Anterior cingulate cortex (tissue), 58 donors: ENCODE data around the gene YTHDF1.
A peak's percentile ranks its signal among the peaks of the same experiment; 100 is the strongest.
"Not testable (repeated sequence)": the region's sequence is repeated elsewhere in the genome, so short reads cannot be mapped to it uniquely, and the experiment has no call there.

ENCODE experiments used
- DNase-seq, 58 donors: peaks; one replicate each; lab custom pipeline; 2025; lab: John Stamatoyannopoulos, UW

YTHDF1 gene

DNA sequence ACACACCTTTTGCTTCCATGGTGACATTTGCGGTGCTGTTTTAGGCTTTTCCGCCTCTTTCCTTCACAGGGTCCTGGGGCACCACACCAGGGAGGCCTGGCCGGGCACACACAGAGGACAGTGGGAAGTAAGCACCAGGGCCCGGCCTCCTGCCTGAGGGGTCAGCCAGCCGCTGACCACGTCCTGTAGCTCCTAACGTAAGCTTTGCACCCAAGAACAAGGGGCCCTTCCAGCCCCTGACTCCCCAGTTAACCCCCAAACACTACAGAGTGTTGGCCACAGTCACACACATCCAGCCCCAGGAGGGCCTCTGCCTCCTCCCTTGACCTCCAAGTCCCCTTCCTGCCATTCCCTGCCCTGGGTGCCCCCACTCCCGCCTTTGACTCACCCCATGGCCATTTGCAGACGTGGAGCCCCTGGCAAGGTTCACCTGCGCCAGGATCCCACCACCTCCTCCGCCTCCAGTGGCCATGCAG lies 54.7 kb downstream of the YTHDF1 start:
- no peak for DNase-seq

DNA sequence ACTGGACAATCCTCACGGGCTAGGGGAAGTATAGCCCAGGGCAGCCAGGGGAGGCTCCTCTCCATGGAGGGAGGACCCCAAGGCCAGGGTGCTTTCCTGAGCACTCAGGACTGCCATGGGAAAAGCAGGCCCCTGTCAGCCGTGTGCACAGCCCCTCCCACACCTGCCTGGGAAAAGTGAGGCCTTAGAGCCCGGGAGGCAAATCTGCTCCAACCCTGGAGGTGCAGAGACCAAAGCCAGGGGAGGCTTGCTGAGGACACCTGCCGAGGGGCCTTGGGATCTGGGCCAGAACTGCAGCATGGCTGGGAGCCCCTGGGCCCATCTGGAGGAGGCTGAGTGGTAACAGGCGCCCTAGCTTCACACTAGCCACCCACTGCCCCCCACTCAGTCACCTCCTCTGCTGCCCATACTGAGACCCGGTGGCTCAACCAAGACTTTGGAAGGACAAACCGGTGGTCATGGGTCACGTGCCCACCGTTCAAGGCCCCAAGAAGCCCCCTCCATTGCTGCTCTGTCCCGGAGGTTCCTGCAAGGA lies 55.2 kb downstream of the YTHDF1 start:
- no peak for DNase-seq

DNA sequence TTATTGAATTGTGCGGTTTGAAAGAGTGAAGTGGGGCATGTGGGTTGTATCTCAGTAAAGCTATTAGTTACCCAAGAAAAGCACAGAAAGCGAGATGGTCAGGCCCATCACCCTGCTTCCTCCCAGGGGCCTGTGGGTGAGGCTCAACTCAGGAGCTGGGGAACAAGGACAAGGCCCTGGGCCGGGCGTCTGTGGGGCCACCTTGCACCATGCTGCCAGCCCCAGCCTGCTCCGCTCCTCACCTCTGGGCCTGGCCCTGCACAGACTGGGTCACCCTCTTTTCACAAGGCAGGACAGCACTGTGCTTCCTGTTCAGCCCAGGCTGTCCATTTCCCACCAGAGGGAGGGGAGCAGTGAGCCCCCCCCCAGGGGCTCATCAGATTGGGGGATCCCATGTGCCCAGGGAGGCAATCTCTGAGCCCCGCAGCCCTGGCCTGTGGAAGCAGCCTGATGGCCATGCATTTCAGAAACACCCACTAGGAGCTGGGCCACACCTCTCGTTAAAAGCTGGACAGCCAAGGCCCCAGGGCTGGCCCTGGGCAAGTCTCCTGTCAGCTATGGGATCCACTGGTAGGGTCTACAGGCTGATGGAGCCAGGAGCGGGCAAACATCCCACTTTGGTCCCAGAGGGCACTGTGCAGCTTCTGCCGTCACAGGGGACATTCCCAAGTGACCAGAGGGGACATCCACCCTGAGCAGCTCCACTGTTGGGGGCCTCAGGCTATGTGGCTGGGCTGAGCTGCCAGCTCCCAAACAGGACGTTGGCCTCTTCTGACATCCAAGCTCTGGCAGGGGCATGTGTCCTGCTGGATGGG lies 55.9 kb downstream of the YTHDF1 start:
- no peak for DNase-seq

DNA sequence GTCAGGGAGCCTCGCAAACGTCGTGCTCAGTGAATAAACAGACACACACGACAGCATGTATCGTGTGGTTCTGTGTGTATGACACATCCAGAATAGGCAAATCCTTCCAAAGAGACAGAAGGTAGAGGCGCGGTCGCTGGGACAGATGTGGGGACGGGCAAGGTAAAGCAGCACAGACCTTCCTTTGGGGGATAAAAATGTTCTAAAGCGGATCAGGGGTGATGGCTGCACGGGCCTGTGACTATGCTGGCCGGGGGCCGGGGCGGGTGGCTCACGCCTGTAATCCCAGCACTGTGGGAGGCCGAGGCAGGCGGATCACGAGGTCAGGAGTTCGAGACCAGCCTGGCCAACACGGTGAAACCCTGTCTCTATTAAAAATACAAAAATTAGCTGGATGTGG lies 56.7 kb downstream of the YTHDF1 start:
- DNase-seq, result not testable (repeated sequence)

DNA sequence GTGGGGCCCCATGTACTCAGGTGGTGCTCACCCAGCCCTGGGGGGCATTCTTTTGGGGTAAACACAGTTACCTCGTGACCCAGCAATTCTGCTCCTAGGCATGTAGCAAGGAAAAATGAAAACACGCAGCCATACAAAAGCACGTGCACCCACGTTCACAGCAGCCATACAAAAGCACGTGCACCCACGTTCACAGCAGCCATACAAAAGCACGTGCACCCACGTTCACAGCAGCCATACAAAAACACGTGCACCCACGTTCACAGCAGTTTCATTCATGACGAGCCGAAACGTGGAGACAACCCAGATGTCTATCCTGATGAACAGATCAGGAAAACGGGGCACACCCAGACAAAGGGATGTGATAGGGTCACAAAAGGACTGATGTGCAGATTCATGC lies 57.1 kb downstream of the YTHDF1 start:
- no peak for DNase-seq

DNA sequence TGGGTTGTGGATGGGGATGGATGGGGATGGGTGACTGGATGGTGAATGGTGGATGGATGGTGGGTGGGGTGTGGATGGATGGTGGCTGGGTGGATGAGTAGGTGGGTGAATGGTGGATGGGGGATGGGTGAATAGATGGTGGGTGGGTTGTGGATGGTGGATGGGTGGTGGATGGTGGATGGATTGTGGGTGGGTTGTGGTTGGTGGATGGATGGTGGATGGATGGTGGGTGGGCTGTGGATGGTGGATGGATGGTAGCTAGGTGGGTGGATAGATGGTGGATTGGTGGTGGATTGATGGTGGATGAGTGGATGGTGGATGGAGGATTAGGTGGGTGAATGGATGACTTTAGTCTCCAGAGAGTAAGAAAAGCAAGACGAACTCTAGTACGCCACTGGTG lies 57.6 kb downstream of the YTHDF1 start:
- no peak for DNase-seq

DNA sequence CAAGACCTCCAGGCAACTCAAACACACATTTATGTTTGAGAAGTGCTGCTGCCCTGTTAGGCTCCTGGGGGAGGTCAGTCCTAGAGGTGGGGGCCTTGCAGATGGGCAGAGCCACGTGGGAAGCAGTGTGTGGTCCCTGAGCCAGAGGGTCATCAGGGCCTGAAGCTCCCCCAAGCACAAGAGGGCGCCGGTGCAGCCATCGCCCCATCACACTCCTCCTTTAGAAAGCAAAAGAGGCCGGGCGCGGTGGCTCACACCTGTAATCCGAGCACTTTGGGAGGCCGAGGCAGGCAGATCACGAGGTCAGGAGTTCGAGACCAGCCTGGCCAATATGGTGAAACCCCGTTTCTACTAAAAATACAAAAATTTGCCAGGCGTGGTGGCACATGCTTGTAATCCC lies 58.5 kb downstream of the YTHDF1 start:
- DNase-seq, result not testable (repeated sequence)

DNA sequence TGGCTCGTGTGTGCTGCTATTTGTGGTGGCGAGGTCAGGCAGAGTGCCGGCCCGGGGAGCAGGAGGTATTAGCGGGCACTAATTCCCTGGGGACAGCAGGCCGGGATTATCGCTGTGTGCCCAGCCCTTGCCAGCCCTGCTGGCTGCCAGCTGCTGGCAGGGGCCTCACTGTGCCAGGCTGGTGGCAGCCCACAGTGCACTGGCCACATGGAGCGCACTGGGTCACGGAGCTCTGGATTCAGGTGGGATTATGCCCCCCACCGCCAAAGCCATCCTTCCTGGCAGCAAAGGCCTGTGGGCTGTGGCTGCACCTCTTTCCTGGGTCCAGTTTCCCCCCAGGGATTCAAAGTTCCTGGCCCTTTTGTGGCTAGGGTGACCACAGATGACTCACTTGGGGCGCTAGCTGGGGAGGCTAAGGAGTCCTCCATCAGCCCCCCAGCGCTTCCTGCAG lies 59.7 kb downstream of the YTHDF1 start:
- DNase-seq, result no peak

DNA sequence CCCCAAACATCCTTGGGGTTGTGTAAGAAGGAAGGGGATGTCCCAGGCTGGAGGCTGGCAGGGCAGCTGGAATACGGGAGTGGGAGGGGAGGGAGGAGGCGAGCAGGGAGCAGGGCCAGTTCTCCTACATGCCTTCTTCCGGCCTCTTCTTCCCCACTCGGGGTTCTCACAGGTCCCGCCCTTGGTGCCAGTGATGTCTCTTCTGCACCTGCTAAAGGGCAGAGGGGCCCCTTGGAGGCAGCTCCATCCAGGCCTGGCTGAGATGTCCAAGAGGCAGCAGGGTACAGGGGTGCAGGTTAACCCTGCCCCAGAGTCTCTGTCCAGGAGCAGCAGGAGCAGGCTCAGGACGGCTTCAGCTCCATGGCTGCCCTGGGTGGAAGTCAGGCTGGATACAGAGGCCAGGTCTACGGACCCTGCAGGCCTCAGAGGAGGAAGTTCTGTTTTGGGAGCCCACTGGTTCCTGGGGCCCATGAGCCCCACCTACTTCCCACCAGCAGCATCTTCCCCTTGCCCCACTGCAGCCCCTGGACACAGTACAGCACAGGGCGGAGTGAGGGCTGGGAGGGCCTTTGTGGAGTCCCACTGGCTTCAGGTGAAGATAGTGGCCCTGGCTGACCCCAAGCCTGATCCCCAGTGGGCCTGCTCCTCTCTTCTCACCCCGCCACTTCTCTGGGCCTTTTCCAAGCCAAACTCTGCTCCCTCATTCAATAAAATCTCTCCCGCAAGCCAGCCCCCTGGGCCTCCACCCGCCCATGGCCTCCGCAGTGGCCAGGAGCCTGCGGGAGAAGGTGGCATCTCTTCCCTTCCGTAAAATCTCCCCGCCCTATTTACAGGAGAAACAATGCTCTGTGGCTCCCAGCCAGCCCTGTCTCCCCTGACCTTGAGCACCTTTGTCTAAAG lies 60.4 kb downstream of the YTHDF1 start:
- DNase-seq, result no peak

DNA sequence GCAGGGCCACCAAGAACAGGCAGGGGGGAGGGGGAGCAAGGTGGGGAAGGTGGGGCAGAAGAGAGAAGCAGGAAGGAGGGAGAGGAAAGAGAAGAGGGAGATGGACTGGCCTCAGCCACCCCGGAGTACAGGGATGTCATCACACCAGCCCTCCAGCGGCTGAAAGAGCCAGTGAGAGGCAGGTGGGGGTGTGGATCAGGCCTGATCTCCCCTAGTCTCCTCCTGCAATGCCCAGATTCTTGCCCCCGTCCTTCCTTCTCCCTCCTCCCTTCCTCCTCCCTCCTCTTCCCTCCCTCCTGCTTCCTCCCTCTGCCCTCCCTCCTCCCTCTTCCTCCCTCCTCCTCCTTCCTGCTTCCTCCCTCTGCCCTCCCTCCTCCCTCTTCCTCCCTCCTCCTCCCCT lies 61.5 kb downstream of the YTHDF1 start:
- no peak for DNase-seq

DNA sequence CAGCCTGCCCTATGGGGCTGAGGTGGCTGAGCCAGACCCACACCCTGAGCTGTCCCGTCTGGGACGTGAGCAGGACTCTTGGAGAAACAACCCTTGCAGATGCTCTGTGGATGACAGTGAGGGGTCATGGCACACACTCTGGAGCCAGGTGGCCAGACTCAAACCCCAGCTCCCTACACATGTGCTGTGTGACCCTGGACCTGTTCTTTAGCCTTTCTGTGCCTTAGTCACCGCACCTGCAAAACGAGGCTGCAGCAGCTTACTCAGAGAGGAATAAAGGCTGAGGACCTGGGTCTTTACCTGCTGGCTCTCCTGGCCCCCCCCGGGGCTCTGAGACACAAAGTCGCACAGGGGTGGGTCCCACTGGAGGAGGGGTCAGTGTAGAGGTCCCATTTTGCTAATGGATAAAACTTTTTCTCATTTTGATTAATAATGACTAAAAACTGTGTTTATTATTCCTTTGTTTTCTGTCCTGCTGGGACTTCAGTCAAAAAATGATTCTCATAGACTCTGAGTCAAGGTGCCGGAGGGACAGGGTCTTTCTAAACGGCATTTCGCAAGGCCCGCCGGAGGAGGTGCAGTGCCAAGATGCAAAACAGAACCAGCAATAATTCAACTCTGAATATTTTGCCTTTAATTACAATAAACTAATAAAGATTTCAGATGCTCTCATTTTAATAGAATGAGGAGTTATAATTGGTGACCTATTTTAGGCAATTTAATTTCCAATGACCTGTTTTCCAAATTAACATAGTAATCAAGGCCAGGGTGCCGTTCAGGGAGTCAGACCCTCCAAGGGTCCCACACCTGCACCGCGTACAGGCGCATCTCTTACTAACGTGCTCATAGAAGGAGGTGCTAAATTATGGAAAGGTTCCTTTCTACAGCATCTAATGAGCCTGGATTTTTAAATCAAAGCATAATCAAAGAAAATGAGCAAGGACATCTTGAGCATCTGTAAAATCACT lies 62.4 kb downstream of the YTHDF1 start:
- no peak for DNase-seq

DNA sequence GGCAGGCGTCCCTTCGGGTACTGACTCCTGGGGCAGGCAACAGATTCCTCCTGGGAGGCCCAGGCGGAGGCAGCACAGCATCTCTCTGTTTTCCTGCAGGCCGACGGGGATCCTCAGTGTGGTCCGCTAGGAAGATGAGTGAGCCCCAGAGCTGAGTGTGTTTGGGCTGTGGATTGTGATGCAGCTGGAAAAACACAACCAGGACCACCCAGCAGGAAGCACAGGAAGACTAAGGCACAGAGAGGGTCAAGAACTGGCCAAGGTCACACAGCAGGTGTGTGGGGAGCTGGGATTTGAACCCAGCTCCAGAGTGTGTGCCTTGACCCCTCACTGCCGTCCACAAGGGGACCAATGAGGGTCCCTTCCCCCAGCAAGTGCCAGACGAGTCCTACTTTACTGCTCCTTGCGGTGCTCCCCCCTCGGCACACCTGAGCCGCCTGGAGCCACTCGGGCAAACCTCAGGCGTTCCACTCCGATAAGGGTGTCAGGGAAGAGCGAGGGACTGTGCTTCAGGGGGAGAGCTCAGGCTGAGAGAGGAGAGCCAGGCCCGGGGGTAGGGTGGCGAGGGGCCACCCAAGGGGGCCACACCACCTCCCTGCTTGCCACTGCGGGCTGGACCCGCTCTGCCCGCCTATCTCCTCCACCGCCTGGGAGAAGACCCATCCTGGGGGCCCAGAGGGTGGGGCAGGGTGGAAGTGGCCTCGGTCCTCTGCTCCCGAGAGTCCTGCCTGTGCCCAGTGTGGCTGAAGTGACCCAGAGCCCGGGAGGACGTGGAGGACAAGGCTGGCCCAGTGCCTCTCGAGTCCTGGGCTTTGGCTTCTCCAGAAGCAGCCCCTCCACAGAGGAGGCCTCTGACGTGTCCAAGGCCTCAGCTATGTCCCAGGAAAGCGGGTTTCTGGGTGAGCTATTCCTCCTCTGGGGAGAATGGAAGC lies 63.3 kb downstream of the YTHDF1 start:
- DNase-seq, result no peak

DNA sequence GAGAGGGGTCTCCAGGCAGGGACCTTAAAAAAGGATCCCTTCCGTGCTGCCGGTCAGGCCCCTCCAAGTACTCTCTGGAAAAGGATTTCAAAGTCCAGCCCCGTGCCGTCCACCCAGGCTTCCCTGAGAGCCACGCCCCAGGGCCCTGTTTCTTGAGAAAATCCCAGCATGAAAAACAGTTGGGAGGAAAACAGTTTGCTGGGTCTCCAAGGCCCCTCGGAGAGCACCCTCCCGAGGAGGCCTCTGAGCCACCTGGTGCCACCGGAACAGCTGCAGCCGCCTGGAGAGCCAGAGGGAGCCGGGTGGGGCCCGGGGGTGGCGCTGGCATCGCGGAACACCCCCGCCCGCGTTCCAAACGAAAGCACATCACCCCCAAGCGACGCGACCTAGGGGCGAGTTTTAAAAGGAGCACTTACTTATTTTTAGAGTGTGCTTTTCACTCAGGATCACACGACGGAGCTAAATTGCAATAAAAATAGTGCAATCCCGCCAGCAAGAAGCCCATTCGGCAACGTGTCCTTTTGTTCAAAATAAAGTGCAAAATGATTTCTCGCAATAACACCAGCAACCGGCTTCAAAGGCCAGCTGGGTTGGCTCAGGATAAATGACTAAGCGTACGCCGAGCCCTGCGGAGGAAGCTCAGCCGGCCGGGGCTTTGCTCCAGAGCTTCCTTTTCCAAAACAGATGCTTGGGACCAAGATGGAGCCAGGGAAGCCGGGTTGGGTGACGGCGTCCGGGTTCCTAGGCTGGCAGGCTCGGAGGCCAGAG lies 64.2 kb downstream of the YTHDF1 start:
- peak in 6 of 58 donors; percentile 14 to 54 (median 28) for DNase-seq

DNA sequence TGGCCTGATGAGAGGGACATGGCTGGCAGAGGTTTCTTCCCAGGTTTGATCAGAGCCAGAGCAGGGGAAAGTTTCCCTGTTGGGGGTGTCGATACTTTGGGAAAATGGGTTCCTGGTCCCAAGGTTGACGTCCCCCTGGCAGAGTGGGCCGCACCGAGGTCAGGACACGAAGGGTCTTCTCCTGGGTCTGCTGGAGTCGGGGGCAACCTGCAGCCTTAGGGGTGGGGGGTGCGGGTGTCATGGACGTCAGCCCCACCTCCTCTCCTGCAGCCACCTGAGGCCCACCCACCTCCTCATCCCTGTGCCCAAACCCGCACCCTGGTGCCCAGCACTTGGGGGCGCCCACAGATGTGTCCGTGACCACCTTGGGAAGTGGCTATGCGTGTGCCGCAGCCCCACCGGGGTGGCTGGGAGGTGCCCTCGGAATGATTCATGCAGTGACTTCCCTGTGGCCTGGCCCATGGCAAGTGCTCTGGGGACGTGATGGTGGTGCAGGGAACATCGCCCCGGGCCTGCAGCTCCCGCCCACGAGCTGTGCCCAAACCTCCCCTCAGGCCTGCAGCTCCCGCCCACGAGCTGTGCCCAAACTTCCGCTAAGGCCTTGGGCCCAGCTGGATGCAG lies 64.9 kb downstream of the YTHDF1 start:
- DNase-seq, result no peak

DNA sequence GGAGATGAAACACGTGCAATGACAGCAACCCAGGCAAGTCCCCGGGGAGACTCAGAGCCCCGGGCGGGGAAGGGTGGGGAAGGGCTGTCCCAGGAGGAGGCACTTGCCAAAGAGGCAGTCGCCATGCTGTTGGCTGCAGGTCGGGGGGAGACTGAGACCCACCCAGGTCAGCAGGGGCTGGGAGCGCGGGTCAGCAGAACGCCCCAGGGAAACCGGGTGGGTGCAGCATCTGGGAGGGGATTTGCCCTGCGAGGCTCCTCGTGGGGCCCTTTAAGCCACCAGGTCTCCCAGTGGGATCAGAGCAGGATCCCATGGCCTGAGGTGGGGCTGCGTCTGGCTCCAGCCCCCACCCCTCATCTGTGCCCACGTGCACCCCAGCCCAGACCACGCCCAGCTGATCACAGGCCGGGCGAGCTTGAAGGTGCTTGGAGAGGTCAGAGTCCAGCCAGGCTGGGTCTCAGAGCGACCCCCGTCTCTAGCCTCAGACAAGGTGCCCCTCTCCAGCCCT lies 65.5 kb downstream of the YTHDF1 start:
- DNase-seq, result no peak

DNA sequence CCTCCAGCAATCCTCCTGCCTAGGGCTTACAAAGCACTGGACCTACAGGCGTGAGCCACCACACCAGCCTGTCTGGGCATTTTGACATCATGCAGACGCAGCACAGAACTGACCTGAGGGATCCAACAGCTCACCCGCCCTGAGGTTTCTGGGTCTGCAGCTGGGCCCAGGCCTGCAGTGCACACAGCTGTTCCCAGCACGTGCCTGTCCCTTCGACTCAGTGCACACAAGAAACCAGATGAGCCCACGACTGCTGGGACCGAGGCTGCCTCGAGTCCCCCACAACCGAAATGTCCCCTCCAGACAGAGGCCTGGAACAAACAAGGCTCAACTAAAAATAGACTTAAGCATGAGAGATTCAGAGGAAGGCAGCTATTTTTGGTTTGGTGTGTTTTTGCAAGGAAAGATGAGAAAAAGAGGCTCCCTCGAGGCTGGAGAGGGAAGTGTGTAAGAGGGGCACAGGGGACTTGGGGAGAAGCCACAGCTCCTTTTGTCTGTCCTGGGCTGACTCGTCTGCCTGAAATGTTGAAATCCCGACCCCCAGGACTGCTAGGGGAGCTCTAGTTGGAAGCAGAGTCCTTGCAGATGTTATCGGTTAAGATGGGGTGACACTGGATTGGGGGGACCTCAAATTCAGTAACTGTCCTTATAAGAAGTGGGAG lies 66.3 kb downstream of the YTHDF1 start:
- no peak for DNase-seq

DNA sequence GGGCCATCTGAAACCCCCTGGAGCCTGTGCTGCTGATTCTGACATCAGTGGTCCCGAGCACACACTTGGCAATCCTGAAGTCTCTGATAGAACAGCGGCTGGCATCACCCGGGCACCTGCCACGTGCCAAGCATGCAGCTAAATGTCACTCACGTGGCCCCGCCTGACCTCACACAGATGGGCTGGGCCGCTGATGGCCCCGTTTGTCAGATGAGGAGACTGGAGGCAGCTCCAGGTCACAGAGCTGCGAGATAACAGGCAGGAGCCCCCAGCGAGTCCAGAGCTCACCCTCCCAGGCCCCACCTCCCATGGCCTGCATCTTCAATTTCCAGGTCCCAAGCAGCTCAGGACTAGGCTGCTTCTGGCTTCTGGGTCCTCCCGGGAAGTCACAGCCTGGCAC lies 67.2 kb downstream of the YTHDF1 start:
- no peak for DNase-seq
